H9 (cell line): ENCODE results near the gene RALGPS2. TPM values are rescaled to one million over a fixed set of nuclear protein-coding genes. Genes with fewer than 3 reads are reported as not detected.
"Not testable (repeated sequence)": the region's sequence is repeated elsewhere in the genome, so short reads cannot be mapped to it uniquely, and the experiment has no call there.

Experiments
- DNase-seq: peaks from one replicate; pipeline ENCODE4 v3.0.0-alpha.2; 2017
- H2AFZ ChIP-seq: one replicate; pipeline ENCODE4 v1.6.1; 2013; ENCODE audit warnings: mild to moderate bottlenecking, low read length, control low read depth, moderate library complexity
- H2AK5ac ChIP-seq: 2 replicates; pipeline ENCODE4 v1.6.1; 2013; ENCODE audit warnings: low read length, control low read depth, mixed read lengths; ENCODE audit not compliant: insufficient read length
- H2BK120ac ChIP-seq: one replicate; pipeline ENCODE4 v1.6.1; 2013; ENCODE audit warnings: low read depth, mild to moderate bottlenecking, low read length, control low read depth, inconsistent platforms; ENCODE audit not compliant: poor library complexity, severe bottlenecking
- H2BK12ac ChIP-seq: 2 replicates; pipeline ENCODE4 v1.6.1; 2013; ENCODE audit warnings: low read length, control low read depth, mixed read lengths, low read depth; ENCODE audit not compliant: insufficient read length
- H2BK15ac ChIP-seq: 2 replicates; pipeline ENCODE4 v1.6.1; 2013; ENCODE audit warnings: low read depth, low read length, control low read depth
- H2BK20ac ChIP-seq: one replicate; pipeline ENCODE4 v1.6.1; 2013; ENCODE audit warnings: low read depth, mild to moderate bottlenecking, low read length, control low read depth, inconsistent platforms; ENCODE audit not compliant: poor library complexity, severe bottlenecking
- H2BK5ac ChIP-seq: 2 replicates; pipeline ENCODE4 v1.6.1; 2013; ENCODE audit warnings: low read length, control low read depth, mixed read lengths; ENCODE audit not compliant: insufficient read length
- H3K14ac ChIP-seq: 2 replicates; pipeline ENCODE4 v1.6.1; 2013; ENCODE audit warnings: low read length, control low read depth; ENCODE audit not compliant: insufficient read depth
- H3K18ac ChIP-seq: 2 replicates; pipeline ENCODE4 v1.6.1; 2013; ENCODE audit warnings: low read depth, mild to moderate bottlenecking, mixed read lengths, low read length, control low read depth; ENCODE audit not compliant: insufficient read length
- H3K23ac ChIP-seq: 2 replicates; pipeline ENCODE4 v1.6.1; 2013; ENCODE audit warnings: low read length, control low read depth, mixed read lengths, low read depth; ENCODE audit not compliant: insufficient read length
- H3K23me2 ChIP-seq: 2 replicates; pipeline ENCODE4 v1.6.1; 2013; ENCODE audit warnings: low read depth, mild to moderate bottlenecking, mixed read lengths, low read length, control low read depth; ENCODE audit not compliant: insufficient read length, poor library complexity, severe bottlenecking
- H3K27ac ChIP-seq: 2 replicates; pipeline ENCODE4 v1.5.1; 2013; ENCODE audit warnings: low read length, control low read depth, mixed read lengths, low read depth; ENCODE audit not compliant: insufficient read length
- H3K27me3 ChIP-seq: 2 replicates; pipeline ENCODE4 v1.6.1; 2013; ENCODE audit warnings: low read length, control low read depth, inconsistent platforms; ENCODE audit not compliant: insufficient read depth
- H3K4ac ChIP-seq: 2 replicates; pipeline ENCODE4 v1.6.1; 2013; ENCODE audit warnings: low read depth, mild to moderate bottlenecking, control low read depth, inconsistent platforms, low read length, moderate library complexity
- H3K4me1 ChIP-seq: 2 replicates; pipeline ENCODE4 v1.6.1; 2013; ENCODE audit warnings: low read length, control low read depth, inconsistent platforms; ENCODE audit not compliant: insufficient read depth
- H3K4me2 ChIP-seq: 2 replicates; pipeline ENCODE4 v1.6.1; 2013; ENCODE audit warnings: low read length, control low read depth, mixed read lengths; ENCODE audit not compliant: insufficient read length, insufficient read depth
- H3K56ac ChIP-seq: 2 replicates; pipeline ENCODE4 v1.6.1; 2013; ENCODE audit warnings: low read depth, mild to moderate bottlenecking, mixed read lengths, low read length, control low read depth; ENCODE audit not compliant: insufficient read length
- H3K79me1 ChIP-seq: 2 replicates; pipeline ENCODE4 v1.6.1; 2013; ENCODE audit warnings: low read depth, mild to moderate bottlenecking, moderate library complexity, low read length, control low read depth, inconsistent platforms; ENCODE audit not compliant: insufficient read depth, poor library complexity, severe bottlenecking
- H3K79me2 ChIP-seq: 2 replicates; pipeline ENCODE4 v1.6.1; 2013; ENCODE audit warnings: low read length, control low read depth, inconsistent platforms; ENCODE audit not compliant: insufficient read depth
- H3K9ac ChIP-seq: 2 replicates; pipeline ENCODE4 v1.6.1; 2013; ENCODE audit warnings: low read length, control low read depth, mixed read lengths; ENCODE audit not compliant: insufficient read length; ENCODE audit errors: extremely low read depth
- H3K9me3 ChIP-seq: one replicate; pipeline ENCODE4 v1.6.1; 2013; ENCODE audit warnings: low read depth, low read length, inconsistent platforms; ENCODE audit not compliant: control insufficient read depth
- H3T11ph ChIP-seq: one replicate; pipeline ENCODE4 v1.6.1; 2013; ENCODE audit warnings: mild to moderate bottlenecking, low read length, control low read depth, inconsistent platforms
- H4K20me1 ChIP-seq: one replicate; pipeline ENCODE4 v1.6.1; 2013; ENCODE audit not compliant: control insufficient read depth, insufficient read length, insufficient read depth
- H4K5ac ChIP-seq: 2 replicates; pipeline ENCODE4 v1.6.1; 2013; ENCODE audit warnings: low read depth, mild to moderate bottlenecking, mixed read lengths, low read length, control low read depth; ENCODE audit not compliant: insufficient read length
- H4K8ac ChIP-seq: replicated peaks from 2 replicates; pipeline ENCODE4 v1.6.1; 2013; ENCODE audit warnings: low read length, control low read depth, mixed read lengths, low read depth; ENCODE audit not compliant: insufficient read length
- H4K91ac ChIP-seq: 2 replicates; pipeline ENCODE4 v1.6.1; 2013; ENCODE audit warnings: low read depth, mild to moderate bottlenecking, moderate library complexity, mixed read lengths, low read length, control low read depth; ENCODE audit not compliant: insufficient read length
- H3K27ac Mint-ChIP-seq, 3 experiments: 2 replicates in 2 of 3; 3 replicates in 1 of 3; pipeline ENCODE4 v1.8.0; 2020 to 2021; ENCODE audit warnings: mixed read lengths in 3 of 3, mild to moderate bottlenecking in 1 of 3, moderate library complexity in 1 of 3
- H3K27me3 Mint-ChIP-seq: 2 replicates; pipeline ENCODE4 v1.8.0; 2021; ENCODE audit warnings: low read depth, mild to moderate bottlenecking, moderate library complexity, mixed read lengths
- H3K36me3 Mint-ChIP-seq, 3 experiments: 2 replicates in 2 of 3; 3 replicates in 1 of 3; pipeline ENCODE4 v1.8.0; 2020 to 2021; ENCODE audit warnings: low read depth in 3 of 3, mixed read lengths in 3 of 3; ENCODE audit not compliant: insufficient read depth in 1 of 3
- H3K4me1 Mint-ChIP-seq, 2 experiments: 2 replicates each; pipeline ENCODE4 v1.8.0; 2020; ENCODE audit warnings: mixed read lengths in 2 of 2
- H3K4me3 Mint-ChIP-seq, 2 experiments: 2 replicates in 1 of 2; 3 replicates in 1 of 2; pipeline ENCODE4 v1.8.0; 2020 to 2021; ENCODE audit warnings: mild to moderate bottlenecking in 2 of 2, mixed read lengths in 2 of 2, moderate library complexity in 1 of 2
- H3K9me3 Mint-ChIP-seq, 2 experiments: 2 replicates in 1 of 2; 3 replicates in 1 of 2; pipeline ENCODE4 v1.8.0; 2020; ENCODE audit warnings: mild to moderate bottlenecking in 2 of 2, mixed read lengths in 2 of 2, moderate library complexity in 1 of 2
- CTCF ChIP-seq: fragments of 200-600 bp; sonication (generic); conservative IDR thresholded peaks from 3 replicates; pipeline ENCODE4 v1.8.0; 2021; ENCODE audit warnings: antibody characterized with exemption, mild to moderate bottlenecking
- WGBS: extraction: QIAGEN DNeasy Blood & Tissue Kit; methylation state at CpG from one replicate; pipeline ENCODE4 v1.1.7; 2013; ENCODE audit warnings: missing lambda C conversion rate, low lambda C conversion rate, mixed read lengths; ENCODE audit not compliant: insufficient read length; ENCODE audit errors: extremely low coverage; 5-methylcytosine and 5-hydroxymethylcytosine counted together
- total RNA-seq: library from RNA; stranded (reverse); gene quantifications from 2 replicates; pipeline ENCODE4 v1.2.1, GENCODE V29; 2021

The RALGPS2 gene
- total RNA-seq, 1 experiment from 2014 or later = 32.6 TPM

GRCh38 chr1:178746345-178746744 lies 21.3 kb downstream of the RALGPS2 start:
- H3K36me3 Mint-ChIP-seq = peaks cover 14 to 35% (median 28%) of the 10 kb centered on the region in 3 experiments; a peak in 5 of 7 replicates
- H2BK12ac ChIP-seq = no peak overlapping the region

GRCh38 chr1:178747361-178747760 lies 22.3 kb downstream of the RALGPS2 start:
- H3K4ac ChIP-seq, DNase-seq, H3K79me2 ChIP-seq, H3K23ac ChIP-seq, H4K20me1 ChIP-seq, H3K14ac ChIP-seq, H2BK12ac ChIP-seq, H3K27ac ChIP-seq, H4K5ac ChIP-seq, H3K9ac ChIP-seq, H3K27me3 ChIP-seq, H2BK20ac ChIP-seq, H3K4me3 Mint-ChIP-seq, H2AFZ ChIP-seq, H3K27me3 Mint-ChIP-seq, H3K79me1 ChIP-seq, H3K4me1 Mint-ChIP-seq, H4K8ac ChIP-seq, H3K27ac Mint-ChIP-seq, H2AK5ac ChIP-seq, H2BK5ac ChIP-seq, H3T11ph ChIP-seq, H2BK120ac ChIP-seq, H3K23me2 ChIP-seq, H3K4me2 ChIP-seq, H3K9me3 Mint-ChIP-seq, H3K9me3 ChIP-seq, H3K18ac ChIP-seq, H3K56ac ChIP-seq, H4K91ac ChIP-seq, H3K4me1 ChIP-seq, H2BK15ac ChIP-seq: not testable (repeated sequence)
- WGBS = no CpG with 5 or more reads among the region's 3 CpGs
- H3K36me3 Mint-ChIP-seq = peaks cover 9 to 25% (median 18%) of the 10 kb centered on the region in 3 experiments; a peak in 5 of 7 replicates

More at GRCh38 chr1:178746345-178746744, 21.3 kb downstream of the RALGPS2 start:
- Histone ChIP-seq H3K14ac (no peak overlapping the region), H3K9ac (no peak overlapping the region), H2BK15ac (no peak overlapping the region), H3K79me2 (no peaks in the 10 kb centered on the region), H3T11ph (no peak overlapping the region), H3K27ac (no peak overlapping the region), H4K20me1 (no peaks in the 10 kb centered on the region), H3K56ac (no peak overlapping the region), H3K9me3 (no peaks in the 10 kb centered on the region), H2AFZ (no peak overlapping the region), H3K23me2 (no peaks in the 10 kb centered on the region), H3K4me2 (no peak overlapping the region), H4K5ac (no peak overlapping the region), H3K18ac (no peak overlapping the region), H3K27me3 (no peaks in the 10 kb centered on the region), H3K23ac (no peak overlapping the region), H3K4ac (no peak overlapping the region), H3K79me1 (peaks cover 4% of the 10 kb centered on the region), H2BK120ac (no peak overlapping the region), H4K8ac (no peak overlapping the region), H2AK5ac (no peak overlapping the region), H3K4me1 (no peaks in the 10 kb centered on the region), H4K91ac (no peak overlapping the region), H2BK20ac (no peak overlapping the region), H2BK5ac (no peak overlapping the region)
- H3K9me3 Mint-ChIP-seq = no peaks in the 10 kb centered on the region
- no peaks in the 10 kb centered on the region for H3K27me3 Mint-ChIP-seq
- no peak overlapping the region for H3K27ac Mint-ChIP-seq
- DNase-seq = no peak
- WGBS = no CpG with 5 or more reads among the region's 2 CpGs
- TF ChIP-seq CTCF = no peak
- no peak overlapping the region for H3K4me3 Mint-ChIP-seq
- H3K4me1 Mint-ChIP-seq = no peaks in the 10 kb centered on the region
